Ishikawa (cell line): Measurements from ENCODE around the gene DGKD.

Source experiments
- CEBPB ChIP-seq: IDR thresholded peaks from 2 replicates; pipeline ENCODE4 v1.6.1; 2012
- CREB1 ChIP-seq: IDR thresholded peaks from 2 replicates; pipeline ENCODE4 v1.6.1; 2012; ENCODE audit warnings: low read depth
- EGR1 ChIP-seq: IDR thresholded peaks from 2 replicates; pipeline ENCODE4 v1.6.1; 2012
- EP300 ChIP-seq: IDR thresholded peaks from 2 replicates; pipeline ENCODE4 v1.6.1; 2012; ENCODE audit warnings: borderline replicate concordance
- FOXM1 ChIP-seq: IDR thresholded peaks from 2 replicates; pipeline ENCODE4 v1.6.1; 2012; ENCODE audit warnings: low read depth, borderline replicate concordance
- NFIC ChIP-seq: IDR thresholded peaks from 2 replicates; pipeline ENCODE4 v1.6.1; 2012
- RAD21 ChIP-seq: IDR thresholded peaks from 2 replicates; pipeline ENCODE4 v1.6.1; 2012; ENCODE audit warnings: low read depth
- TAF1 ChIP-seq: IDR thresholded peaks from 2 replicates; pipeline ENCODE4 v1.6.1; 2012; ENCODE audit warnings: low read depth, mild to moderate bottlenecking
- TCF12 ChIP-seq: IDR thresholded peaks from 2 replicates; pipeline ENCODE4 v1.6.1; 2012; ENCODE audit warnings: low read depth
- TEAD4 ChIP-seq: IDR thresholded peaks from 2 replicates; pipeline ENCODE4 v1.6.1; 2012
- YY1 ChIP-seq: IDR thresholded peaks from 2 replicates; pipeline ENCODE4 v1.6.1; 2012; ENCODE audit warnings: low read depth
- ZBTB7A ChIP-seq: IDR thresholded peaks from 2 replicates; pipeline ENCODE4 v1.6.1; 2012; ENCODE audit warnings: low read depth
- TF ChIP-seq, protein P1 (sequence below): IDR thresholded peaks from 2 replicates; pipeline ENCODE4 v1.6.1; 2012
- TF ChIP-seq, protein P2 (sequence below): IDR thresholded peaks from 2 replicates; pipeline ENCODE4 v1.6.1; 2012; ENCODE audit warnings: low read depth, mild to moderate bottlenecking
- TF ChIP-seq, protein P3 (sequence below): IDR thresholded peaks from 2 replicates; pipeline ENCODE4 v1.6.1; 2012

DGKD gene

DNA sequence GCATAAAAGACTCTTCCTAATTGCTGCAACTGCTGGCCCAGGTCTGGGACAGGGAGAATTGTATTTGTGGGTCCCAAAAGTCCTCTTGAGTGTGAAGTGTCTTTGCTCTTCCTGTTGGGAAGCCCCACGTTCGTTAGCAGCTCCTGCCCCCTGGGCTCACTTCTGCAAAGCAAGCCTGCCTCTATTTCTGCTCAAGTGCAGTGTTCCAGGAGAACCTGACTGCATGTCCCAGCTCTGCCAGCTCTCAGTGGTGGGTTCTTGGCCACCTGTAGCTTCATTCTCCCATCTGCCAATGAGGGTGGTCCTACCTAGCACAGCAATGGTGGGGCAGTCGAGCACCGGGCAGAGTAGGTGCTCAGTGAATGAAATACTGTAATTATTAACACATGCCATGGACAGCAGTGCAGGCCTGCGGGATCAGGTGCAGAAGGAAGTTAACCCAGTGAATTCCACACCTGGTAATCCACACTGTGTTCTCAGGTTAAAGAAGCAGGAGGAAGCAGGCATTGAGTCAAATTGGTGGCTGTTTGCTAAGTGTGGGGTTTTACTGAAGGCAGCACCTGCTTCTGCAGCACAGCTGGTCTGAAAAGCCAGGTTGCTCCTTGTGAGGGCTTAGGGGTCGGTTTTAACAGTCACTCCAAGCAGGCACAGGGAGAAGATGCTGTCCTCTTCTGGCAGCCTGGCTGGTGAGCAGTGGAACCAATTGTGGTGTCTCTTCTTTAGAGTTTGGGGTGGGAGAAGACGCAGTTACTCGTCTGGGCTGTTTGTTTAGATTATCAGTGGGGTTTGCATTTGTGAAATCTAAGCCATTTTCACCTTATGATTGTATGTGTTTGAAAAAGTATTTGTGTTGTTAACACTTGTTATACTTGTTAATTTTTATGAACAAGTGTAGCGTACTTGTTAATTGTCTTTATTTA lies 54.3 kb downstream of the DGKD start:
- TF ChIP-seq, protein P1, sequence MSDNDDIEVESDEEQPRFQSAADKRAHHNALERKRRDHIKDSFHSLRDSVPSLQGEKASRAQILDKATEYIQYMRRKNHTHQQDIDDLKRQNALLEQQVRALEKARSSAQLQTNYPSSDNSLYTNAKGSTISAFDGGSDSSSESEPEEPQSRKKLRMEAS: no peak
- no peak for TF ChIP-seq YY1
- no peak for TF ChIP-seq CREB1
- TF ChIP-seq RAD21: no peak

DNA sequence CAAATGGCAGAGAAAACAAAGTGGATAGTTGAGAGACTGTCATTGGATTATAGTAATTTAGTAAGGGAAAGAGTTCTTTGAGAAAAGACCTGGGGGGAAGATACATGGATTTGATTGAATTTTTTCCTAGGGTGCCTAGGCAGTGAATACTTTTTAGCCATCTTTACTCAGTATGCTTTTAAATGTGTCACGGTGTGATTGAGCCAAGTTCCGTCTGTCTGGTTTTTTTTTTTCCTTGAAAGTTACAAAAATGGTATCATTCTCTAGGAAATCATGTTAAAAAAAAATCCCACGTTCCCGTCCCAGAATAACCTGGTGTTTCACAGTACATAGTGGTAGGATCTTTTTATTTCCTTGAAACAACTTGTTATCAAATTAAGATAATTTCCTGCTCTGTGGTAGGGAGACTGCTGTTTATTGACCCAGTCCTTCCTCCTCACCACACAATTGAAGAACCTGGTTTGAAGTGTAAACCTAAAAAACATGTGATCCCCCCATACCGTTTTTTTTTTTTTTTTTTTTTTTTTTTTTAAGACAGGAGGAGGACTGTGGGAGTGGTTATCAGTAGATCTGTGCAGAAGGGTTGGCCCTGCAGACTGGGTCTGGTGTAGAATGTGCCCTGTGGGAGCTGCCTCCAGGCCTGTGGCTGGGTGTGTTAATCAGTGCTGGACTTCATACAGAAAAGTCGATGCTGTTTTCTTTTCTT lies 55.1 kb downstream of the DGKD start:
- TF ChIP-seq ZBTB7A (no peak), FOXM1 (no peak), YY1 (no peak), EGR1 (no peak), NFIC (no peak), EP300 (no peak)
- TF ChIP-seq, protein P1: no peak

DNA sequence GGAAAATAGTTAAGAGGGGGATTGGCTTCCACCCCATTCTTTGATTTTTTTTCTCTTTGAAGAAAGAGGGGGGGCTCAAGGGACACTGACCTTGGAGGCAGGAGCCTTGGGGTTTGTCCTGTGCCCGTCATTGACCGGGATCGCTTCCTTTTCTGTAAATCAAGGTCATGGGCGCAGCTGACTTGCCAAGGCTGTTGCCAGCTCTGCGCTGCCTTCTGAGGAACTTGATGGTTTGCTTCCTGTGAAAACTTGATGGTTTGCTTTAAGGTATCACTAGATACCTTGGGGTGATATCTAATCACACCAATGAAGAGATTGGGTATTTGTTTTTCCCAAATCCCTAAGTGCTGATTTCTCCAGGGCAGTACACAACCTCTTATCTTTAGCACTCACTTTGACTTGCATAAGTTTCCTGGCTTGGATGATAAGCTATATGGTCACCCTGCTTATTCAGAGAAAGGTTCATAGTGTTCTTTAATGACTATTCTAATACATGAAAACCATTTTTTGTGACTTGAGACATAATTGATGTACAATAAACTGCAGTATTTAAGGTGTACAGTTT lies 56.0 kb downstream of the DGKD start:
- TF ChIP-seq ZBTB7A (no peak), TCF12 (no peak), TEAD4 (no peak), NFIC (no peak), CEBPB (no peak), EP300 (no peak), RAD21 (no peak), FOXM1 (no peak), EGR1 (no peak)
- TF ChIP-seq, protein P2, sequence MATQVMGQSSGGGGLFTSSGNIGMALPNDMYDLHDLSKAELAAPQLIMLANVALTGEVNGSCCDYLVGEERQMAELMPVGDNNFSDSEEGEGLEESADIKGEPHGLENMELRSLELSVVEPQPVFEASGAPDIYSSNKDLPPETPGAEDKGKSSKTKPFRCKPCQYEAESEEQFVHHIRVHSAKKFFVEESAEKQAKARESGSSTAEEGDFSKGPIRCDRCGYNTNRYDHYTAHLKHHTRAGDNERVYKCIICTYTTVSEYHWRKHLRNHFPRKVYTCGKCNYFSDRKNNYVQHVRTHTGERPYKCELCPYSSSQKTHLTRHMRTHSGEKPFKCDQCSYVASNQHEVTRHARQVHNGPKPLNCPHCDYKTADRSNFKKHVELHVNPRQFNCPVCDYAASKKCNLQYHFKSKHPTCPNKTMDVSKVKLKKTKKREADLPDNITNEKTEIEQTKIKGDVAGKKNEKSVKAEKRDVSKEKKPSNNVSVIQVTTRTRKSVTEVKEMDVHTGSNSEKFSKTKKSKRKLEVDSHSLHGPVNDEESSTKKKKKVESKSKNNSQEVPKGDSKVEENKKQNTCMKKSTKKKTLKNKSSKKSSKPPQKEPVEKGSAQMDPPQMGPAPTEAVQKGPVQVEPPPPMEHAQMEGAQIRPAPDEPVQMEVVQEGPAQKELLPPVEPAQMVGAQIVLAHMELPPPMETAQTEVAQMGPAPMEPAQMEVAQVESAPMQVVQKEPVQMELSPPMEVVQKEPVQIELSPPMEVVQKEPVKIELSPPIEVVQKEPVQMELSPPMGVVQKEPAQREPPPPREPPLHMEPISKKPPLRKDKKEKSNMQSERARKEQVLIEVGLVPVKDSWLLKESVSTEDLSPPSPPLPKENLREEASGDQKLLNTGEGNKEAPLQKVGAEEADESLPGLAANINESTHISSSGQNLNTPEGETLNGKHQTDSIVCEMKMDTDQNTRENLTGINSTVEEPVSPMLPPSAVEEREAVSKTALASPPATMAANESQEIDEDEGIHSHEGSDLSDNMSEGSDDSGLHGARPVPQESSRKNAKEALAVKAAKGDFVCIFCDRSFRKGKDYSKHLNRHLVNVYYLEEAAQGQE: no peak
- TF ChIP-seq, protein P3, sequence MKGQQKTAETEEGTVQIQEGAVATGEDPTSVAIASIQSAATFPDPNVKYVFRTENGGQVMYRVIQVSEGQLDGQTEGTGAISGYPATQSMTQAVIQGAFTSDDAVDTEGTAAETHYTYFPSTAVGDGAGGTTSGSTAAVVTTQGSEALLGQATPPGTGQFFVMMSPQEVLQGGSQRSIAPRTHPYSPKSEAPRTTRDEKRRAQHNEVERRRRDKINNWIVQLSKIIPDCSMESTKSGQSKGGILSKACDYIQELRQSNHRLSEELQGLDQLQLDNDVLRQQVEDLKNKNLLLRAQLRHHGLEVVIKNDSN: no peak

DNA sequence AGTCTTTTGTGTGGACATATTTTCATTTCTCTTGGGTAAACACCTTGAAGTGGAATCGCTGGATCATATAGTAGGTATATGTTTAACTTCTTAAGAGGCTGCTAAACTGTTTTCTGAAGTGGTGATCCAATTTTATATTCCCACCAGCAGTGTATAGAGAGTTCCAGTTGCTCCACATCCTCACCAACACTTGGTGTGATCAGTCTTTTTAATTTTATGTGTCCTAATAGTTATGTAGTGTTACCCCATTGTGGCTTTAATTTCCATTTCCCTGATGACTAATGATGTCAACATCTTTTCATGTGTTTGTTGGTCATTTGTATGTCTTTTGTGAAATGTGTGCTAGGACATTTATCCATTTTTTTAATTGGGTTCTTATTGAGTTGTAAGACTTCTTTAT lies 56.9 kb downstream of the DGKD start:
- TF ChIP-seq TAF1 (no peak), CREB1 (no peak), TEAD4 (no peak), ZBTB7A (no peak), NFIC (no peak), RAD21 (no peak), EP300 (no peak)
- TF ChIP-seq, protein P2: no peak
- TF ChIP-seq, protein P1: no peak

DNA sequence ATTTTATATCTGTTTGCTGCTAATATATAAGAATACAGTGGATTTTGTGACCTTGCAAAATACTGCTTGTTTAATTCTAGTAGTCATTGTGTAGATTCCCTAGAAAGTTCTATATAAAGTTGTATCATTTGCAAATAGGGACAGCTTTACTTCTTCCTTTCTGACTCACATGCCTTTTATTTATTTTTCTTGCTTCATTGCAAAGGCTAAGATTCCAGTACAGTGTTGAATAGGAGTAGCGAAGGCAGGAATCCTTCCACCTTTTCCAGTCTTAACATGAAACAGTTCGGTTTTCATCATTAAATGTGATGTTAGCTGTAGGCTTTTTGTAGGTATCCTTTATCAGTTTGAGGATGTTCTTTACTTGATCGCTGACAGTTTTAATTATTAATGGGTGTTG lies 58.1 kb downstream of the DGKD start:
- TF ChIP-seq ZBTB7A (no peak), FOXM1 (no peak), TAF1 (no peak)

DNA sequence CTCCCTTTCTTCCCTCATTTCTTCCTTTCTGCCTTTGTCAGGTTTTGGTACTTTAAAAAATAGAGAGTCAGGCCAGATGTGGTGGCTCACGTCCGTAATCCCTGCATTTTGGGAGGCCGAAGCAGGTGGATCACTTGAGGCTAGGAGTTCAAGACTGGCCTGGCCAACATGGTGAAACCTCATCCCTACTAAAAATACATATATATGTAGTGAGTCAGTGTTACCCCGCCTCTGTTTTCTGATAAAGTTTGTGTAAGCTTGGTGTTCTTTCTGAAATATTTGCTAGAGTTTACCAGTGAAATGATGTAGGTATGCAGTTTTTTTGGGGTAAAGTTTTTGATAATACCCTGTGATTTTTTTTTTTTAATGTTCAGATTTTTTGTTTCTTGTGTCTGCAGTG lies 58.8 kb downstream of the DGKD start:
- TF ChIP-seq ZBTB7A: no peak
- TF ChIP-seq, protein P2: no peak
- TF ChIP-seq TEAD4: no peak
- TF ChIP-seq, protein P1: no peak
- TF ChIP-seq CREB1: no peak
- TF ChIP-seq TAF1: no peak
- no peak for TF ChIP-seq EGR1
- TF ChIP-seq CEBPB: no peak
- no peak for TF ChIP-seq YY1
- TF ChIP-seq, protein P3: no peak
- TF ChIP-seq EP300: no peak
